Hypothalamus (tissue), 51 donors: ENCODE data around the gene APOBR.
"Not testable (repeated sequence)": the region's sequence is repeated elsewhere in the genome, so short reads cannot be mapped to it uniquely, and the experiment has no call there.

ENCODE experiments used
- DNase-seq, 51 donors: peaks; one replicate each; lab custom pipeline; 2025; lab: John Stamatoyannopoulos, UW

The APOBR gene

DNA sequence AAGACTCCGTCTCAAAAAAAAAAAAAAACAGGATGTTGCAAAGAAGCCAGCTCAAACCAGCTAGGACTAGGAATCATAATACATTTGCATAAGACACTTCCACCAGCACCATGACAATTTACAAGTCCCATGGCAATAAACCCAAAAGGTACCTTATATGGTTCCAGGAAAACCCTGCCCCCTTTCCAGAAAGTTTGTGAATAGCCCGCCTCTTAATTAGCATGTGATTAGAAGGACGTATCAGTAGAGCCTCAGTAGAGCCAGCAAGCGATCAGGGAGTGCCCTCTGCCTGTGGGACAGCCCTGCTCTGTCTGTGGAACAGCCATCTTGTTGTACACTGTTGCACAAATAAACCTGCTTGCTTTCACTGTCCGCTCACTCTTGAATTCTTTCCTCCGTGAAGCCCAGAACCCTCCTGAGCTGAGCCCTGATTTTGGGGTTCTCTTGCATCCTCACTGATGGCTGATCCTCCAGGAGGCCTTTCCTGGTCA lies 30.3 kb downstream of the APOBR start:
- no peak for DNase-seq

DNA sequence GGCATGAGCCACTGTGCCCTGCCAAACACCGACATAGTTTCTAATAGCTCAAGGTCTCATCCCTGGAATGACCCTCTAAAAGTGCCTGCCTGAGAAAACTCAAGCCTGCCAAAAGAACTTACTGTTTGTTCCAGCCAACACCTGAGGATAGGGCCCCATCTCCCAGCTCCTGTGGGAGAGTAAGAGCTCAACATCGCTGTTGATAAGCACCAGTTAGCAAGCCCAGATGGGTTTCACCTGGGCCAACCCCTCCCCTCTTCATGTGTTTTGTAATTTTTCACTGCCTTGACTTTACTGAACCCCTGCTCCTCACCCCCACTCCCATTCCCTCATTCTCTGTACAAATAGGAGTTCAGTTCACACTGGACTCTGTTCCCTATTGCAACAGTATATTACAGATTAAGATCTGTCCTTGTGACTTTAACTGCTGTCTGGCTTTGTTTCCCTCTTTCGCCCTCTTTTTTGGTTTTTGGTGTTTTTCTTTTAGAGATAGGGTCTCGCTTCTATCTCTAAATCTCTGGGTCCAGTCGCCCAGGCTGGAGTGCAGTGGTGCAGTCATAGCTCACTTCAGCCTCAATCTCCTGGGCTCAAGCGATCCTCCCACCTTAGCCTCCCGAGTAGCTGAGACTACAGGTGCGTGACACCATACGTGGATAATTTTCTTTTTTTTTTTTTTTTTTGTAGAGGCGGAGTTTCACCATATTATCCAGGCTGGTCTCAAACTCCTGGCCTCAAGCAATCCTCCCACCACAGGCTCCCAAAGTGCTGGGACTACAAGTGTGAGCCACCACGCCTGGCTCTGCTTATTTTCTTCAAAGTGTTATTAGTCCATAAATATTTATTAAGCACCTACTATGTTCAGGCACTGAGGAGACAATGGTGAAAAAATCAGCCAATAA lies 32.0 kb downstream of the APOBR start:
- DNase-seq, result no peak

DNA sequence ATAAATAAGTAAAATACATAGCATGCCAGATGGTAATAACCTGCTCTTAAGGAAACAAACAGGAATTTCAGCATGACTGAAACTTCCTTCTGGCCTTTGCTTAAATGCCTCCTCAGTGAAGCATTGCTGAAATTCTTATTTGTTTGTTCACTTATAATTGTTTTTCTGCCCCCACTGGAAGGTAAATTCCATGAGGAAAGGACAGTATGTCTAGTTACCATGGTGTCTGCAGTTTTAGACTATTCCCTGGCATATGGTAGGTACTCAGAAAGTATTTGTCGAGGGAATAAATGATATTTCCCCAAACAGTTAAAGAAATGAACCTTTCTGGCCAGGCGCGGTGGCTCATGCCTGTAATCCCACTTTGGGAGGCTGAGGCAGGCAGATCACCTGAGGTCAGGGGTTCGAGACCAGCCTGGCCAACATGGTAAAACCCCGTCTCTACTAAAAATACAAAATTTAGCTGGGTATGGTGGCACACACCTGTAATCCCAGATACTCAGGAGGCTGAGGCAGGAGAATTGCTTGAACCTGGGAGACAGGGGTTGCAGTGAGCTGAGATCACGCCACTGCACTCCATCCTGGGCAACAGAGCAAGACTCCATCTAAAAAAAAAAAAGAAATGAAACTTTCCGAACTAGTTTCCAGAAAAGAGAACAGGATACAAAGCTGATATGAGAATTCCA lies 32.8 kb downstream of the APOBR start:
- not testable (repeated sequence) for DNase-seq

DNA sequence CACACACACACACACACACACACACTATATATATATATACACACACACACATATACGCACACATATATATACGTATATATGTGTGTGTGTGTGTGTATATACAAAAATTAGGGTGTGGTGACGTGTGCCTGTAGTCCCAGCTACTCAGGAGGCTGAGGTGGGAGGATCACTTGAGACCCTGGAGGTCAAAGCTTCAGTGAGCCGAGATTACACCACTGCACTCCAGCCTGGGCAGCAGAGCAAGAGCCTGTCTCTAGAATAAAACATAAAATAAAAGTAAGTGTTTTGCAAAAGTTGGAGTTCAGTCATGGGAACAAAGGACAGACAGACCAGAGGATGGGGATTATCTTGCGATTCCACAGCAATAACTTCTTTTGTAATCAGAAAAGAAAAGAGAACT lies 33.5 kb downstream of the APOBR start:
- DNase-seq, result no peak

DNA sequence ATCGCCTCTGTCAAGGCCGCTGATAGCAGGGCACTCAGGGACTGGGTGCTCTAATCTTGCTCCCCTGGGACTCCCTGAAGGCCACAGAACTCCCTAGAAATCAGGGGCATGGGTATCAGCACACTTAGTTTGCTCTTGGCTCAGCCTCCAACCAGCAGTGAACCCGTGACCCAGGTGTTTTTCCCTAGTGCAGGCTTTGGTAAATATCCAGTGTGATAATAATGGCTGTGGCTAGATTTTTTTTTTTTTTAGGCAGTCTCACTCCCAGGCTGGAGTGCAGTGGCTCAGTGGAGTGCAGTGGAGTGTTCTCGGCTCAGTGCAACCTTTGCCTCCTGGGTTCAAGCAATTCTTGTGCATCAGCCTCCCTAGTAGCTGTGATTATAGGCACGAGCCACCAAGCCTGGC lies 34.0 kb downstream of the APOBR start:
- no peak for DNase-seq

DNA sequence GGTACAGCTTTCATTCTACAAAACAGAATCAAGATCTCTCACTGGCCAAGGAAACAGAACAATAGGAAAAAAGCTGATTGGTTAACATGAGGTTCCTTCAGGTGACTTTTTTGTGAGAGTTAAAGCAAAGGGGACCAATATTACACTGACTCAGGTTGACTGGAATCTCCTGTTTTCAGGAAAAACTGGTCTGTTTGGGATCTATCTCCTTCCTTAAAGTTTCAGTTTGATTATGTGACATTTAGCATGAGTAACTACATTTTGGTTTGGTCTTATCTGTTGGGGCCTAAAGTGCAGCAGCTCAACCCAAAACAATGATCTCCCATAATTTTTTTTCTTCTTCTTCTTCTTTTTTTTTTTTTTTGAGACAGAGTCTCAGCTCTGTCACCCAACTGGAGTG lies 34.7 kb downstream of the APOBR start:
- DNase-seq, result no peak

DNA sequence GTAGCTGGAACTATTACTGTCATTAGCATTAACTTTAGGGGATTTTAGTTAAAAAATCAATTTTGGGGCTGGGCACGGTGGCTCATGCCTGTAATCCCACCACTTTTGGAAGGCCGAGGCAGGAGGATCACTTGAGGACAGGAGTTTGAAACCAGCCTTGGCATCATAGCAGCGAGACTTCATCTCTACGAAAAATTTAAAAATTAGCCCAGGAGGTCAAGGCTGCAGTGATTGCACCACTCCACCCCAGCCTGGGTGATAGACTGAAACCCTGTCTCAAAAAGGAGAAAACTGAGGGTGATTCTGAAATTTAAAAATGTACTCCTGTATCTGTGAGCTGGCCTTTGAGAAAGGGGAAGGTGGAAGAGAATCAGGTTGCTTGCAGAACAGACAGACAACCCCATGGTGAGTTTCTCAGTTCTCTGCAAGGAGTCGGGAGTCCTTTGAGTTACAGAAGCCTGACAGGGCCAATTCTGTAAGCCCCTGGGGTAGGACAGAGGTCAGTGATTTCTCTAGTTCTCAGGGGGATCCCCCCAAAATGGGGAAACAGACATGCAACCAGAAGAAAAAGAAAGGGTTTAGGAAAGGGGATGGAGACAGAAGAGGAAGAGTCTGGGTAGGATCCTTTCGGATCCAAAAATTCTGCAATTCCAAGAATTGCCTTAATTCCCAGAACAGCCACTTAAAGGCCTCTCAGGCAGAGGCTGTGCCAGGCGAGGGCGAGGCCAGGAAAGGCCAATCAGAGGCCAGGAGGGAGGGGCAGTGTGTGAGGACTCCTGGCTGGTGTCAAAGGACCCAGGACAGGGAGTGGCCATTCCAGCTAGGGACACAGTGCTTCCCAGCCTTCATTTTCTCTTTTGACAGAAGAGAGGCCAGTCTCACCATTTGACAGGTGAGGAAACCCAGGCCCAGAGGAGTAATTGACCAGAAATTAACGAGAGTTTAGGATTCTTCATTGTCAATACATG lies 37.6 kb downstream of the APOBR start:
- DNase-seq, result peak in 12 of 51 donors; percentile 3 to 41 (median 18)

DNA sequence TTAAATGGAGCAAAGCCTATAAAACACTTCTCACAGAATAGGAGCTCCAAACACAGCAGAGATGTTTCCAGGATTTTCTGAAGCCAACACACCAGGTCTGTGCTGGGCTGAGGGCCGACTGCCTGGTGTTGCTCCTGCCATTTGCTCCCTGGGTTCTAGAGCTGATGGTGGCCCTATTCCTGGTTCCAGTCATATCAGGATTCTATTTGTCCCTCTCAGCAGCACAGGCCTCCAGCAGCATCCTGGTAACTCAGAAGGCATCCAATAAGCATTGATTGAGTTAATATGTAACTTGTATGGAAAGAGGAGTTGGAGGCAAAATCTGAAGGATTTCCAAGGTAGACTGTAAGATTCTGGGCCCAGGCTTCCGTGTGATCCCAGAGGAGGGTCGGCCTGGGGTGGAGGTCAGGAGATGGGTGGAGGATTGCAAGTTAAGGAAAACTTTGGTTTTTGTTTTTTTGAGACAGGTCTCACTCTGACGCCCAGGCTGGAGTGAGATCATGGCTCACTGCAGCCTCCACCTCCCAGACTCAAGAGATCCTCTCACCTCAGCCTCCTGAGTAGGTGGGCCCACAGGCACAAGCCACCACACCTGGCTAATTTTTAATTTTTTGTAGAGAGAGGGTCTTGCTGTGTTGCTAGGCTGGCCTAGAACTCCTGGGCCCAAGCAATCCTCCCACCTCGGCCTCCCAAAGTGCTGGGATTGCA lies 38.7 kb downstream of the APOBR start:
- no peak for DNase-seq

DNA sequence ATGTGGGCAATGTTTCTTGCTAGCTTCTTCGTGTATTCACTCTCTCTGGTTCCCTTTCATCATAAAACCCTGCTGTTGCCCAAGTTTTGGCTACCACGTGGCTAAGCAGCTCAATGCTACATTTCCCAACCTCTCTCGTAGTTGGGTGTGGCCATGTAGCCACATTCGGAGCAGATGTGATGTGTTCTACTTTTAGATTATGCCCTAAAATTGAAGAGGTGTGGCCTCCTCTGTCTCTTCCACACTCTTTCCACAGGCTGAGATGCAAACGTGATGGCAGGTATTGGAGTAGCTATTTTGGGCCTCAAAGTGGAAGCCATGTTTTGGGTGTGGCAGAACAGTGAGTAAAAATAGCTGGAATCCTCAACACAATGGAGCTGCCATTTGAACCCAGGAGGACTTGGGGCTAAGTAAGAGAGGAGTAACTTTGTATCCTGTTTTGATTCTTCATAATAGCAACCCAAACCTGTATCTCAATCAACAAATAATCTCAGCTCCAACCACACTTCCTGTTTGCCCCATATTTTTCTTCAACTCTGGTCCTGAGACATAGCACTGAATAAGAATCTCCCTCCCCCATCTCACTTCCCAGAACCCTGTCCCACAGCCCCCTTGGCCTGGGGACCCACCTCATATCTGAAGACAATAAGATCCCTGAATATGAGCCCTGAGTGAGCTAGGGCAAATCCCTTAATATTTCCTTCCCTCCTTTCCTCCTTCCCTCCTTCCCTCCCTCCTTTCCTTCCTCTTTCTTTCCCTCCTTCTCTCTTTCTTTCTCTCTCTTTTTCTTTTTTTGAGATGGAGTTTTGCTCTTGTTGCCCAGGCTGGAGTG lies 40.3 kb downstream of the APOBR start:
- DNase-seq, result peak in 1 of 51 donors; percentile 25

DNA sequence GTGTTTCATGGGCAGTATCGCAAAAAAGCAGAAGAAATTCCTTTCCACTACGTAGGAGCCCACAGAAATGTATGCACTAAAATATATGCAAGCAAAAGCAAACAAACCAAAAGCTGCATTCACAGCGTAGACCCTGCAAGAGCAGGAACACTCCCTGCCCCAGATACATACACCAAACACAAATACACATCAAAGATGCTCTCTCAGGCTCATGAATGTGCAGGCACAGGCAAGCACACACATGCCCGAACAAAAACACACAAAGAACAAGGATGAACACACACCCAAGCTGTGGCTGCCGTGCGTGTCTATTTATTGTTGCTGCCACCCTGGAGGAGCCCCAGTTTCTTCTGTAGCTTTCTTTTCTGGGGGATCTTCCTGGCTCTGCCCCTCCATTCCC lies 42.6 kb downstream of the APOBR start:
- no peak for DNase-seq

DNA sequence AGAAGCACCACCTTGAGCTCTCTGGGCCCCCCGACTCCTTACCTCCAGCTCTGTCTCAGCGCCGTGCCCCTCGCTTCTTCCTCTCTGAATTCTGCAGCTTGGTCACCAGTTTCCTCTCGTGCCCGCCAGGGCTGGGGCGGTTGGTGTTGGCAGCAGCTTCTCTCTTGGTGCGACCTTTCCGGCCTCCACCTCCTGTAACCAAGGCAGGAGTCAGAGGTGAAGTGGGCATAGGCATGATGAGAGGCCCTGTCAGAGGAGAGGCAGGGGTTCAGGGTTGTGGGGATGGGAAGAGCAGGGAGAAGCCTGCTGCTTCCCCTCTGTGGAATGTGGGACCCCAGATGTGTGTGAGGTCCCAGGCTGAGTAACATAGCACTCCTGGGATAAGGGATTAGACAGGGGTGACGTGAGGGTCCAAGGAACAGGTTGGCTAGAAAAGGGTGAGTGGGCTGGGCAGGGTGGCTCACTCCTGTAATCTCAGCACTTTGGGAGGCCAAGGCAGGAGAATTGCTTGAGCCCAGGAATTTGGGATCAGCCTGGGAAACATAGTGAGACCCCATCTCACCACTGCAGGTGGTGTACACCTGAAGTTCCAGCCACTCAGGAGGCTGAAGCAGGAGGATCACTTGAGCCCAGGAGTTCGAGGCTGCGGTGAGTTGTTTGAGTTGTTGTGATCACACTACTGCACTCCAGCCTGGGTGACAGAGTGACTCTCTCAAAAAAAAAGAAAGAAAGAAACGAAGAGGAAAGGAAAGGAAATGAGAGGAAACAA lies 43.7 kb downstream of the APOBR start:
- peak in 1 of 51 donors; percentile 23 for DNase-seq

DNA sequence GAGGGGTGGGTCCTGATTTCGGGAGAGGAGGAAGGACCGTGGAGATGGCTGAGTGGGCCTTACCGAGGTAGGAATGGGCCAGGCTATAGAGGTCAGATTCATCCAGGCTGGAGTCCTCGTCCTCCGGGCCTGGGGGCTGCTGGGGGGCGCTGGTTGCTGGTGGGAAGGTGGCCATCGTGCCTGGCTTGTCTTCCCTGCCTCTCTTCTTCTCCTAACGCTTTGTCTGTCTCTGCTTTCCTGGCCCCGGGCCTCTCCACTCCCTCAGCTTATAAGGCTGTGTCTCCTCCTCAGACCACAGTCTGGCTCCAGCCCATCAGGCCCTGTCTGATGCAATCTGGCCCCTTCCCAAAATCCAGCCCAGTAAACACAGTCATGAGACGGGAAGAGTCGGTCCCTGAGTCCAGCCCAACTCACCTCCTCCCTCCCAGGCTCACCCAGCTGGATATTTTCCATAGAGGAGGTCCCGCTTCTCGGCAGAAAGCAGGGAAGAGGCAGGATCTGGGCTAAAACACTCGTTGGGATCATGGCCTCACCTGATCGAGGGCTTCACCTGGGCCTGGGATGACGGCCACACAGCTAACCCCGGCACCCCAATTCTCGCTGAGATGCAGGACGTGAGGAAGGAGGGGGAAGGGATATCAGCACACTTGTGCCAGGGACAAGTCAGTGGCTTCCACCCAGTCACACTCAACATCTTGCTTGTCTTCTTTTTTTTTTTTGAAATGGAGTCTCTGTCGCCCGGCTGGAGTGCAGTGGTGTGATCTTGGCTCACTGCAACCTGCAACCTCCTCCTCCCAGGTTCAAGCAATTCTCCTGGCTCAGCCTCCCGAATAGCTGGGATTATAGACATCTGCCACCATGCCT lies 44.5 kb downstream of the APOBR start, which contains the start of gene NUPR1:
TSS of gene NUPR1 (minus strand) at position 242 of the 864 bp plus-strand sequence. CDS start at position 175, 67 bp downstream.
- peak in 46 of 51 donors; percentile 10 to 87 (median 49) for DNase-seq

DNA sequence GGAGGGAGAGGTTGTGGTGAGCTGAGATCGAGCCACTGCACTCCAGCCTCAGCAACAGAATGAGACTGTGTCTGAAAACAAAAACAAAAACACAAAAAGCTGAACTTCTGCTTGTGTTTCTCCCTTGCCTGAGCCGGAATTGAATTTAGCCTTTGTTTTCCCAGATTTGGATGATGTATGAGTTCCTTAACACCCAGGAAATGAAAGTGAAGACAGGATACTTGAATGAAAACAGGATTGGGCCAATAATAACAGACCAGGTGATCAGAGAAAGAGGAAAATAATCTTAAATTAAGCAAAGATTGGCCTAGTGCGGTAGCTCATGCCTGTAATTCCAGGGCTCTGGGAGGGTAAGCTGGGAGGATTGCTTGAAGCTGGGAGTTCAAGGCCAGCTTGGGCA lies 45.9 kb downstream of the APOBR start:
- no peak for DNase-seq

DNA sequence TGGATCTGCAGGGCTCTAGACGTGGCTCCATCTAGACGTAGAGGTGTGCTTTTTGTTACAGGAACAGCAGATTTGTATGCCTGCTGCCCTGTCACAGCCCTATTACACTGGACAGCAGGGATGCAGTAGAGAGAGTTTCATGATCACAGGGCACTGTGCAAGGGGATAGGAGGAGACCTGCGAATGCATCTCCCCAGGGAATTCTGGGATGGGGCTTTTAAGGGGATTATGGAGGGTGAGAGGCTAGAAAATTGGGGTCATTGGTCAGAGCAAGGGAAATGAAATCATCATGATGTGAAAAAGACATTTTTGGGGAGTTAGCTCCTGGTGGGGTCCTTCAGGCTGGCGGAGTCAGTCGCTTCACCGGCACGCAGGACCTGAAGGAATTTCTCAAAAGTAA lies 48.2 kb downstream of the APOBR start:
- DNase-seq, result no peak

DNA sequence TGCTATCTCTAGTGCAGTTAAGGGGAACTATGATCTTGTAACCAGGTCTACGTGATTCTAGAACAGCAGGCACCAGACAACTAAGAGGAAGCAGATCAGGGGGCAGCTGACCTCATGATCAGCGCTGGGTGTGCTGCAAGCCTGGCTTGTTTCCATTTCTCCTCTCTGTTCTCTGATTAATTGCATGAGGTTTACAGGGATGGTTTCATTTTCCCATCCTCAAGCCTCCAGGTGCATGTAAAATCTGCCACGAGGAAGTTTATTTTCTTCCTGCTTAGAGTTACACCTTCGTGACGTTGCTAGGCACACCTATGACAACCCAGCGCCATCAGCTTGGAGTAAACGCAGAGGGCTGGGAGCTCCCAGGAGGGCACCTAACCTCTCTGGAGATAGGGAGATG lies 48.6 kb downstream of the APOBR start:
- peak in 9 of 51 donors; percentile 2 to 32 (median 10) for DNase-seq

DNA sequence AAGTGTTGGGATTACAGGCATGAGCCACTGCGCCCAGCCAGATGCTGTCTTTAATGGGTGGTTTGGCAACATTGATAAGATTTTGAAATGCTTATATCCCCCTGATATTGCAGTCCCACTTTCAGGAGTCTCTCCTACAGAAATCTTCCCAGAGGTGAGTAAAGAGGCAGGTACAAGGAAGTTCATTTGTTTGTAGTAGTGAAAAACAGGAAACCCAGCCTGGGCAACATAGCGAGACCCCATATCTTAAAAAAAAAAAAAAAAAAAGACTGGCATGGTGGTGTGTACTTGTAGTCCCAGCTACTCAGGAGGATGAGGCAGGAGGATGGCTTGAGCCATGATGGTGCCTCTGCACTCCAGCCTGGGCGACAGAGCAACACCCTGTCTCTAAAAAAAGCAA lies 50.6 kb downstream of the APOBR start:
- DNase-seq, result no peak

DNA sequence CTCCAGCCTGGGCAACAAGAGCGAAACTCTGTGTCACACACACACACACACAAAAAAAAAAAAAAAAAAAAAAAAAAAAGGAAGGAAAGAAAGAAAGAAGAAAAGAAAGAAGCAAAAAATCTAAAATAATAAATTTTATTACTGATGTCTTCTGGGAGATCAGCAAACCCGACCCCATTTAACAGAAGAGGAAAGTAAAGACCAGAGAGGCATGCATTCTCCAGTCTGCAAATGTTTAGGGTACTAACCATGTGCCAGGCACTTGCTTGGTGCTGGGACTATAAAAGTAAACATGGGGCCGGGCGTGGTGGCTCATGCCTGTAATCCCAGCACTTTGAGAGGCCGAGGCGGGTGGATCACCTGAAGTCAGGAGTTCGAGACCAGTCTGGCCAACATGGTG lies 51.5 kb downstream of the APOBR start:
- DNase-seq, result not testable (repeated sequence)
